Middle frontal gyrus (tissue), 1 donor: Measurements from ENCODE around the gene PRRG3.

Experiments
- DNase-seq: peaks from one replicate; pipeline ENCODE4 v3.0.0-alpha.2; 2015; ENCODE audit warnings: low spot score; ENCODE audit errors: extremely low spot score

Gene PRRG3

GRCh38 chrX:151704041-151704663 lies 8.9 kb downstream of the PRRG3 start:
- DNase-seq: no peak

GRCh38 chrX:151708821-151709220 lies 13.6 kb downstream of the PRRG3 start:
- no peak for DNase-seq

- no peak for DNase-seq
Measured at GRCh38 chrX:151710457-151710856, 15.2 kb downstream of the PRRG3 start.

GRCh38 chrX:151711154-151711553 lies 15.9 kb downstream of the PRRG3 start:
- DNase-seq: no peak

GRCh38 chrX:151711787-151712186 lies 16.5 kb downstream of the PRRG3 start:
- no peak for DNase-seq

GRCh38 chrX:151712253-151712652 lies 17.0 kb downstream of the PRRG3 start:
- no peak for DNase-seq

- no peak for DNase-seq
Measured at GRCh38 chrX:151713849-151714248, 18.6 kb downstream of the PRRG3 start.

- DNase-seq: no peak
Measured at GRCh38 chrX:151714362-151714761, 19.1 kb downstream of the PRRG3 start.

GRCh38 chrX:151715752-151716151 lies 20.5 kb downstream of the PRRG3 start, which contains the start of gene FATE1:
TSS of gene FATE1 (plus strand) at chrX:151716035. CDS start at chrX:151716120, 85 bp downstream.
- DNase-seq: no peak

GRCh38 chrX:151722241-151722846 lies 27.1 kb downstream of the PRRG3 start:
- no peak for DNase-seq

- no peak for DNase-seq
Measured at GRCh38 chrX:151723156-151723760, 28.0 kb downstream of the PRRG3 start.

- DNase-seq: no peak
Measured at GRCh38 chrX:151724563-151725337, 29.5 kb downstream of the PRRG3 start.

GRCh38 chrX:151725338-151725614 lies 30.0 kb downstream of the PRRG3 start:
- DNase-seq: no peak

- no peak for DNase-seq
Measured at GRCh38 chrX:151726751-151727150, 31.5 kb downstream of the PRRG3 start.

GRCh38 chrX:151727346-151727745 lies 32.1 kb downstream of the PRRG3 start:
- DNase-seq: no peak

- no peak for DNase-seq
Measured at GRCh38 chrX:151729056-151729725, 33.9 kb downstream of the PRRG3 start.

- DNase-seq: no peak
Measured at GRCh38 chrX:151734446-151734845, 39.2 kb downstream of the PRRG3 start, which contains the start of gene CNGA2. TSS of gene CNGA2 (plus strand) at chrX:151734746. CDS start at chrX:151738484, 3,738 bp downstream.

GRCh38 chrX:151735219-151735618 lies 40.0 kb downstream of the PRRG3 start:
- no peak for DNase-seq

- DNase-seq: no peak
Measured at GRCh38 chrX:151736685-151737084, 41.4 kb downstream of the PRRG3 start.

- DNase-seq: no peak
Measured at GRCh38 chrX:151737494-151737893, 42.2 kb downstream of the PRRG3 start.

- no peak for DNase-seq
Measured at GRCh38 chrX:151738751-151739150, 43.5 kb downstream of the PRRG3 start.

GRCh38 chrX:151741606-151742005 lies 46.3 kb downstream of the PRRG3 start:
- DNase-seq: no peak
